ENCODE data around the gene MDC1. TPM values are rescaled to one million over a fixed set of nuclear protein-coding genes. Genes with fewer than 3 reads are reported as not detected.

The MDC1 gene
- total and polyA plus RNA-seq, 7 donors: 1.8 to 17.4 (median 5.4) TPM

DNA sequence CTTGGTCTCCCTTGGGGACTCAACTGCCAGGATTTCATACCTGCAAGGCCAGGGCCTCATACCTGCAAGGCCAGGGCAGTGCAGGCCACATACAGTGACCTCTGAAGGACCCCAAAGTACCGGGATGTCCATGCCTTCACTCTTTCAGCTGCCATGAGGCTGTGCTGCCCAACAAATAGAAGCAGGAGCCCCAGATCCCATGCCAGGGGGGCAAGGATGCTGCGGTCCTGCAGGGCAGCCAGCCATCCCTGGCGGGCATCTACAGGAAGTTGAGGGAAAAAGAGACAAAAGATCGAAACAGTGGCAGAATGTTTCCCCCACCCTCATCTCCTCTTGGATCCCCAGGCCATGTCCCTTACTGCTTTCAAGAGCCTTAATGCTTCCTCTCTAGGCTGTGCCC lies 27.1 kb downstream of the MDC1 start:
- Histone ChIP-seq H3K27me3 (no peaks in the 10 kb centered on the region), H3K27ac (peak overlapping the region; percentile 94 to 99 (median 98)), H3K36me3 (no peaks in the 10 kb centered on the region), H3K4me3 (peak overlapping the region in 3 of 4 donors; percentile 59 to 68 (median 62)), H3K9me3 (no peaks in the 10 kb centered on the region), H3K4me1 (peaks cover 0 to 51% (median 44%) of the 10 kb centered on the region in 4 donors)
- intact Hi-C loops (cut with DNase I): no loop called here
- TF ChIP-seq POLR2AphosphoS5 (IDR thresholded peaks at IDR 0.05) (no peak), CTCF (IDR thresholded peaks at IDR 0.05) (no peak), POLR2A (IDR thresholded peaks at IDR 0.05) (no peak), EP300 (IDR thresholded peaks at IDR 0.05) (no peak)
- no peak for DNase-seq
- whole genome bisulfite sequencing, 2 donors: 45 to 72% methylated on average over 4 of the region's 4 CpGs

DNA sequence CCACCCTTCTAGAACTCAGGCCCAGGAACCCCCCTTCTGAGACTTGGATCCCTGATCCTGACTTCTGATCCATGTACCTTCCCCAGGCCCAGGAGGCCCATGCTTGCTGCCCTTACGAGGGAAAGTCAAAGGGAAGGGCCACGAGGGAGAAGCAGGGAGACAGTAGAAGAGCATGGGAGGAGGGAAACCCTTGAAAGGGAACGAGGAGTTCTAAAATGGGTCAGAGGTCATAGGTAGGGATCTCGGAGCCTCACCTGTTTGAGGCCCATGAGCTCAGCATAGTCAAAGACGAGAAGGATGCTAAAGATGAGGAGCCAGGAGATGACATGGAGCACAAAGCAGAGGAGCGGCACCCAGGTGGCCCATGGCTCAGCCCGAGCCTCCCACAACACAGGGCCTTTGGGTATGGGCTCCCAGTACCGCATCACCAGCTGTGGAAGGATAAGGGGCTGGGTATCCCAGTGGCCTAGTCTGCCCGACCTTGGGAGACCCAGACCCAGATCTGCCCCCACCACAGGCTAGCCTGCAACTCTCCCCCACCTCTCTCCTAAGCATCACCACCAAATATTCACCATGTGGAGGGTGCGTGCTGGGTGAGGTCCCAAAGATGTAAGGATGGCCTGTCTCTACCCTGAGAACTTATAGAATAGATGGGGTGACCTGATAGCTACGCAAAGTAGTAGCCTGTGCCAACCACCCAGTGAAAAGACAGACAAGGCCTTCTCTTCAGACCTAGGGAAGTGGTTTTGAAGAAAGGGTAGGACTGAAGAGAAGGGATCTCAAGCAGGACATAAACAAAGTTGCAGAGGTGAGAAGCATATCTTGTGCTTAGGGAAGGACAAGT lies 27.8 kb downstream of the MDC1 start:
- Histone ChIP-seq H3K27me3 (no peaks in the 10 kb centered on the region), H3K9me3 (no peaks in the 10 kb centered on the region), H3K27ac (peak overlapping the region; percentile 94 to 99 (median 98)), H3K4me1 (peaks cover 0 to 58% (median 51%) of the 10 kb centered on the region in 4 donors), H3K4me3 (no peak overlapping the region), H3K36me3 (no peaks in the 10 kb centered on the region)
- no peak for TF ChIP-seq CTCF (IDR thresholded peaks at IDR 0.05)
- TF ChIP-seq EP300 (IDR thresholded peaks at IDR 0.05): no peak
- intact Hi-C loops (cut with DNase I): no loop called here
- WGBS, 2 donors: 85 to 90% methylated on average over 11 of the region's 11 CpGs
- peak; percentile 48 for DNase-seq

DNA sequence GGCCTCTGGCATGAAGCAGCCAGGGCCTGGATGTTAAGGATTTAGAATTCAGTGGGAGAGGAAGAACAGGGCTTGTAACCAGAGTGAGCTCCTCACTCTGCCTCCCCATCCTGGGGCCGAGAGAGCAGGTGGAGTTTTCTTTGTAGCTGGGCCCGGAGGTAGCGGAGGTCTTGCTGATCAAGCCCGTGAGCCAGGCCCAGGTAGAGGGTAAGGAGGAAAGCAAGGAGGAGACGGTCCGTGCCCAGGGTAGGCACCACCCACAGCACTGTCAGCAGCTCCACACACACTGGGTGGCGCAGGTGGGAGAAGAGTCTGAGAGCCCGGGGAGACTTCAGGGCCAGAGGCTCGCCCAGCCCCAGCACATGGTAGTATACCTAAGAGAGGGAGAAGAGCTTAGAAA lies 28.5 kb downstream of the MDC1 start:
- 75 to 90% methylated on average over 9 of the region's 9 CpGs for WGBS, 2 donors
- Histone ChIP-seq H3K4me3 (peak overlapping the region in 1 of 4 donors; percentile 63), H3K27me3 (no peaks in the 10 kb centered on the region), H3K27ac (peak overlapping the region; percentile 94 to 99 (median 98)), H3K4me1 (peaks cover 0 to 65% (median 58%) of the 10 kb centered on the region in 4 donors), H3K9me3 (no peaks in the 10 kb centered on the region), H3K36me3 (no peaks in the 10 kb centered on the region)
- no peak for DNase-seq
- intact Hi-C loops (cut with DNase I): no loop called here
- TF ChIP-seq POLR2AphosphoS5 (IDR thresholded peaks at IDR 0.05) (no peak), POLR2A (IDR thresholded peaks at IDR 0.05) (no peak), EP300 (IDR thresholded peaks at IDR 0.05) (no peak), CTCF (IDR thresholded peaks at IDR 0.05) (no peak)

- Histone ChIP-seq H3K36me3 (no peaks in the 10 kb centered on the region), H3K27me3 (no peaks in the 10 kb centered on the region), H3K4me1 (peaks cover 0 to 72% (median 65%) of the 10 kb centered on the region in 4 donors), H3K9me3 (no peaks in the 10 kb centered on the region), H3K27ac (peak overlapping the region; percentile 94 to 99 (median 98)), H3K4me3 (peak overlapping the region; percentile 63 to 87 (median 72))
- TF ChIP-seq CTCF (IDR thresholded peaks at IDR 0.05): peak in 1 of 4 experiments; percentile 28
- TF ChIP-seq POLR2AphosphoS5 (IDR thresholded peaks at IDR 0.05): no peak
- TF ChIP-seq EP300 (IDR thresholded peaks at IDR 0.05): no peak
- DNase-seq: peak; percentile 73
- intact Hi-C loops (cut with DNase I): loop anchor here (1.0 to 2.0 kb wide), 2 partner anchors 28 to 71 kb away; partner anchors contain the start of genes MRPS18B and PPP1R10
- 21 to 23% methylated on average over 22 of the region's 22 CpGs for WGBS, 2 donors
These were observed 29.2 kb downstream of the MDC1 start for GRCh38 chr6:30687659-30688431.

Measured in sigmoid colon (tissue), 7 donors.